Measurements from ENCODE around the gene HTT. TPM values are rescaled to one million over a fixed set of nuclear protein-coding genes. Genes with fewer than 3 reads are reported as not detected.
A peak's percentile ranks its signal among the peaks of the same experiment; 100 is the strongest.

The HTT gene
- total and polyA plus RNA-seq, 2 of the 13 experiments (the other 11 are each of a cell fraction or from before 2014, with no cell fraction given) = 17.5 to 19.5 TPM

GRCh38 chr4:3292571-3293400 lies 218.3 kb downstream of the HTT start, which contains the start of gene RGS12 (continued):
- TF ChIP-seq IRF1 (CRISPR knock-in tag; IDR thresholded peaks at IDR 0.05; ENCODE audit: low read depth) (no peak), ATF7-NPFF (CRISPR knock-in tag; IDR thresholded peaks at IDR 0.05; ENCODE audit: low read depth) (no peak), ZNF296 (CRISPR knock-in tag; conservative IDR thresholded peaks at IDR 0.05) (no peak), STAT5B (CRISPR knock-in tag; IDR thresholded peaks at IDR 0.05) (no peak), ZNF569 (CRISPR knock-in tag; IDR thresholded peaks at IDR 0.05; ENCODE audit: borderline replicate concordance) (no peak), ZNF180 (CRISPR knock-in tag; IDR thresholded peaks at IDR 0.05; ENCODE audit: borderline replicate concordance, low read depth) (no peak), ZNF660 (CRISPR knock-in tag; IDR thresholded peaks at IDR 0.05; ENCODE audit: borderline replicate concordance, low read depth) (no peak), AGO1 (IDR thresholded peaks at IDR 0.05; ENCODE audit: low read depth, low read length, poor library complexity, severe bottlenecking) (peak; percentile 95), ZNF7 (CRISPR knock-in tag; IDR thresholded peaks at IDR 0.05) (no peak), ZNF543 (CRISPR knock-in tag; IDR thresholded peaks at IDR 0.05) (peak; percentile 56; the same call in 1 of the 2 replicates), ELF3 (CRISPR knock-in tag; IDR thresholded peaks at IDR 0.05) (no peak), ZNF446 (CRISPR knock-in tag; IDR thresholded peaks at IDR 0.05) (no peak; the same call in 1 of the 2 replicates), ZNF292 (CRISPR knock-in tag; IDR thresholded peaks at IDR 0.05; ENCODE audit: borderline replicate concordance, low read depth) (peak; percentile 64; the same call in 1 of the 2 replicates), NR2F1 (CRISPR knock-in tag; IDR thresholded peaks at IDR 0.05) (no peak), HOXA9 (CRISPR knock-in tag; IDR thresholded peaks at IDR 0.05; ENCODE audit: borderline replicate concordance) (no peak), ZNF577 (CRISPR knock-in tag; IDR thresholded peaks at IDR 0.05; ENCODE audit: borderline replicate concordance, low read depth) (no peak), TIGD3 (CRISPR knock-in tag; IDR thresholded peaks at IDR 0.05; ENCODE audit: borderline replicate concordance) (0 out of 2 replicates have a peak, but pooled peaks have one; percentile 37), ESRRA (CRISPR knock-in tag; IDR thresholded peaks at IDR 0.05; ENCODE audit: low read depth) (no peak), LCORL (IDR thresholded peaks at IDR 0.05) (no peak), LCORL (CRISPR knock-in tag; IDR thresholded peaks at IDR 0.05) (peak; percentile 79)
- TF ChIP-seq, protein P1, sequence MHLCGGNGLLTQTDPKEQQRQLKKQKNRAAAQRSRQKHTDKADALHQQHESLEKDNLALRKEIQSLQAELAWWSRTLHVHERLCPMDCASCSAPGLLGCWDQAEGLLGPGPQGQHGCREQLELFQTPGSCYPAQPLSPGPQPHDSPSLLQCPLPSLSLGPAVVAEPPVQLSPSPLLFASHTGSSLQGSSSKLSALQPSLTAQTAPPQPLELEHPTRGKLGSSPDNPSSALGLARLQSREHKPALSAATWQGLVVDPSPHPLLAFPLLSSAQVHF (CRISPR knock-in tag; IDR thresholded peaks at IDR 0.05) = no peak
- TF ChIP-seq, protein P2, sequence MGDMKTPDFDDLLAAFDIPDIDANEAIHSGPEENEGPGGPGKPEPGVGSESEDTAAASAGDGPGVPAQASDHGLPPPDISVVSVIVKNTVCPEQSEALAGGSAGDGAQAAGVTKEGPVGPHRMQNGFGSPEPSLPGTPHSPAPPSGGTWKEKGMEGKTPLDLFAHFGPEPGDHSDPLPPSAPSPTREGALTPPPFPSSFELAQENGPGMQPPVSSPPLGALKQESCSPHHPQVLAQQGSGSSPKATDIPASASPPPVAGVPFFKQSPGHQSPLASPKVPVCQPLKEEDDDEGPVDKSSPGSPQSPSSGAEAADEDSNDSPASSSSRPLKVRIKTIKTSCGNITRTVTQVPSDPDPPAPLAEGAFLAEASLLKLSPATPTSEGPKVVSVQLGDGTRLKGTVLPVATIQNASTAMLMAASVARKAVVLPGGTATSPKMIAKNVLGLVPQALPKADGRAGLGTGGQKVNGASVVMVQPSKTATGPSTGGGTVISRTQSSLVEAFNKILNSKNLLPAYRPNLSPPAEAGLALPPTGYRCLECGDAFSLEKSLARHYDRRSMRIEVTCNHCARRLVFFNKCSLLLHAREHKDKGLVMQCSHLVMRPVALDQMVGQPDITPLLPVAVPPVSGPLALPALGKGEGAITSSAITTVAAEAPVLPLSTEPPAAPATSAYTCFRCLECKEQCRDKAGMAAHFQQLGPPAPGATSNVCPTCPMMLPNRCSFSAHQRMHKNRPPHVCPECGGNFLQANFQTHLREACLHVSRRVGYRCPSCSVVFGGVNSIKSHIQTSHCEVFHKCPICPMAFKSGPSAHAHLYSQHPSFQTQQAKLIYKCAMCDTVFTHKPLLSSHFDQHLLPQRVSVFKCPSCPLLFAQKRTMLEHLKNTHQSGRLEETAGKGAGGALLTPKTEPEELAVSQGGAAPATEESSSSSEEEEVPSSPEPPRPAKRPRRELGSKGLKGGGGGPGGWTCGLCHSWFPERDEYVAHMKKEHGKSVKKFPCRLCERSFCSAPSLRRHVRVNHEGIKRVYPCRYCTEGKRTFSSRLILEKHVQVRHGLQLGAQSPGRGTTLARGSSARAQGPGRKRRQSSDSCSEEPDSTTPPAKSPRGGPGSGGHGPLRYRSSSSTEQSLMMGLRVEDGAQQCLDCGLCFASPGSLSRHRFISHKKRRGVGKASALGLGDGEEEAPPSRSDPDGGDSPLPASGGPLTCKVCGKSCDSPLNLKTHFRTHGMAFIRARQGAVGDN (CRISPR knock-in tag; IDR thresholded peaks at IDR 0.05) = no peak; the same call in none of the 2 replicates

Data from HepG2 (cell line).